ENCODE measurements around the gene ABHD12B. TPM values are rescaled to one million over a fixed set of nuclear protein-coding genes. Genes with fewer than 3 reads are reported as not detected.

The ABHD12B gene
- total RNA-seq, 1 donor from 2014 or later = not detected

- Histone ChIP-seq H2AFZ (ENCODE audit: low read depth, low read length) (no peak overlapping the region), H3K4me1 (ENCODE audit: insufficient read depth, low read length) (peaks cover 10% of the 10 kb centered on the region), H3K36me3 (ENCODE audit: insufficient read depth, low read length) (no peaks in the 10 kb centered on the region), H3K79me2 (ENCODE audit: insufficient read depth, low read length) (no peaks in the 10 kb centered on the region), H3K9ac (ENCODE audit: low read length) (no peak overlapping the region), H3K4me3 (ENCODE audit: insufficient read depth, low read depth, low read length) (no peak overlapping the region), H3K27ac (ENCODE audit: low read depth, low read length) (no peak overlapping the region), H3K9me3 (ENCODE audit: insufficient read depth, low read depth, low read length) (no peaks in the 10 kb centered on the region), H3K27me3 (ENCODE audit: insufficient read depth, low read length) (no peaks in the 10 kb centered on the region), H3K4me2 (ENCODE audit: low read length) (no peak overlapping the region), H4K20me1 (ENCODE audit: insufficient read depth, low read length) (no peaks in the 10 kb centered on the region)
- FAIRE-seq (no peak), DNase-seq (ENCODE audit: low read depth) (no peak)
- Mint-ChIP-seq H3K27me3 (ENCODE audit: low read depth, unreplicated experiment) (no peaks in the 10 kb centered on the region), H3K27ac (ENCODE audit: unreplicated experiment) (no peak overlapping the region), H3K4me1 (ENCODE audit: low read depth, unreplicated experiment) (peaks cover 13% of the 10 kb centered on the region), H3K9me3 (ENCODE audit: unreplicated experiment) (no peaks in the 10 kb centered on the region), H3K4me3 (ENCODE audit: unreplicated experiment) (no peak overlapping the region), H3K36me3 (ENCODE audit: low read depth, unreplicated experiment) (peaks cover 20% of the 10 kb centered on the region)
- TF ChIP-seq CTCF (IDR thresholded peaks at IDR 0.05; ENCODE audit: insufficient read depth, low read depth, low read length) (no peak), EZH2 (IDR thresholded peaks at IDR 0.05; ENCODE audit: insufficient read depth, low read length) (no peak)
These were observed 51.0 kb downstream of the ABHD12B start for GRCh38 chr14:50922803-50923202.

GRCh38 chr14:50924236-50924635 lies 52.4 kb downstream of the ABHD12B start:
- H4K20me1 ChIP-seq (ENCODE audit: insufficient read depth, low read length) = no peaks in the 10 kb centered on the region
- H3K27ac ChIP-seq (ENCODE audit: low read depth, low read length) = no peak overlapping the region
- Mint-ChIP-seq H3K36me3 (ENCODE audit: low read depth, unreplicated experiment) (peaks cover 23% of the 10 kb centered on the region), H3K4me3 (ENCODE audit: unreplicated experiment) (no peak overlapping the region), H3K9me3 (ENCODE audit: unreplicated experiment) (no peaks in the 10 kb centered on the region), H3K4me1 (ENCODE audit: low read depth, unreplicated experiment) (peaks cover 15% of the 10 kb centered on the region), H3K27ac (ENCODE audit: unreplicated experiment) (no peak overlapping the region), H3K27me3 (ENCODE audit: low read depth, unreplicated experiment) (no peaks in the 10 kb centered on the region)
- H3K4me1 ChIP-seq (ENCODE audit: insufficient read depth, low read length) = peaks cover 10% of the 10 kb centered on the region
- no peak overlapping the region for H3K9ac ChIP-seq (ENCODE audit: low read length)
- TF ChIP-seq CTCF (IDR thresholded peaks at IDR 0.05; ENCODE audit: insufficient read depth, low read depth, low read length) = no peak
- no peak for TF ChIP-seq EZH2 (IDR thresholded peaks at IDR 0.05; ENCODE audit: insufficient read depth, low read length)
- DNase-seq (ENCODE audit: low read depth) = no peak
- FAIRE-seq = no peak
- no peaks in the 10 kb centered on the region for H3K79me2 ChIP-seq (ENCODE audit: insufficient read depth, low read length)
- H2AFZ ChIP-seq (ENCODE audit: low read depth, low read length) = no peak overlapping the region
- H3K4me2 ChIP-seq (ENCODE audit: low read length) = no peak overlapping the region
- no peaks in the 10 kb centered on the region for H3K36me3 ChIP-seq (ENCODE audit: insufficient read depth, low read length)
- no peaks in the 10 kb centered on the region for H3K9me3 ChIP-seq (ENCODE audit: insufficient read depth, low read depth, low read length)
- no peak overlapping the region for H3K4me3 ChIP-seq (ENCODE audit: insufficient read depth, low read depth, low read length)
- H3K27me3 ChIP-seq (ENCODE audit: insufficient read depth, low read length) = no peaks in the 10 kb centered on the region

- Histone ChIP-seq H3K27ac (ENCODE audit: low read depth, low read length) (no peak overlapping the region), H3K36me3 (ENCODE audit: insufficient read depth, low read length) (no peaks in the 10 kb centered on the region), H3K4me3 (ENCODE audit: insufficient read depth, low read depth, low read length) (no peak overlapping the region), H4K20me1 (ENCODE audit: insufficient read depth, low read length) (no peaks in the 10 kb centered on the region), H2AFZ (ENCODE audit: low read depth, low read length) (no peak overlapping the region), H3K4me2 (ENCODE audit: low read length) (no peak overlapping the region), H3K4me1 (ENCODE audit: insufficient read depth, low read length) (peaks cover 10% of the 10 kb centered on the region), H3K79me2 (ENCODE audit: insufficient read depth, low read length) (no peaks in the 10 kb centered on the region), H3K27me3 (ENCODE audit: insufficient read depth, low read length) (no peaks in the 10 kb centered on the region), H3K9ac (ENCODE audit: low read length) (no peak overlapping the region), H3K9me3 (ENCODE audit: insufficient read depth, low read depth, low read length) (no peaks in the 10 kb centered on the region)
- Mint-ChIP-seq H3K4me3 (ENCODE audit: unreplicated experiment) (no peak overlapping the region), H3K27ac (ENCODE audit: unreplicated experiment) (no peak overlapping the region), H3K27me3 (ENCODE audit: low read depth, unreplicated experiment) (no peaks in the 10 kb centered on the region), H3K36me3 (ENCODE audit: low read depth, unreplicated experiment) (peaks cover 25% of the 10 kb centered on the region), H3K9me3 (ENCODE audit: unreplicated experiment) (no peaks in the 10 kb centered on the region), H3K4me1 (ENCODE audit: low read depth, unreplicated experiment) (peaks cover 15% of the 10 kb centered on the region)
- no peak for FAIRE-seq
- TF ChIP-seq CTCF (IDR thresholded peaks at IDR 0.05; ENCODE audit: insufficient read depth, low read depth, low read length) (no peak), EZH2 (IDR thresholded peaks at IDR 0.05; ENCODE audit: insufficient read depth, low read length) (no peak)
- no peak for DNase-seq (ENCODE audit: low read depth)
These were observed 53.0 kb downstream of the ABHD12B start for GRCh38 chr14:50924843-50925242.
